ENCODE results near the gene EPAS1.

Gene EPAS1

DNA sequence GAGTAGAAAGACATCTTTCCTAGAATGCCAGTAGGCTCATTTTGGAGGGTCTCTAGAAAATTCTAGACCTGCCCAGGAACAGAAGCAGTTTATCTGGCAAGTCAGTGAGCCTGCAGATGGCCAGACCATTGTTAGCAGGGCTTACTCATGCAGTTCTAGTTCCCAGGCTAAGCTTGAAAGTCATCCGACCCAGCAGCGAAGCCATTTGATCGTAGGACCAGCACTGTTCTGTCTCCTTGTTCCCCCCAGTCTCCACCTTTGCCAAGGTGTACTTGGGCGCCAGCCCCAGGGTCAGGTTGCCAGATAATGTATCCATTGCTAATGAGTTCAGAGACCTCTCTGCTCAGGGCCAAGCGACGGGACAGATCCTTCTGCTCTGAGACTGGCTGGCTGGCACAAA, 70.1 kb downstream of the EPAS1 start:
- H3K27ac ChIP-seq = peak overlapping the region; percentile 26
- TF ChIP-seq, protein P1, sequence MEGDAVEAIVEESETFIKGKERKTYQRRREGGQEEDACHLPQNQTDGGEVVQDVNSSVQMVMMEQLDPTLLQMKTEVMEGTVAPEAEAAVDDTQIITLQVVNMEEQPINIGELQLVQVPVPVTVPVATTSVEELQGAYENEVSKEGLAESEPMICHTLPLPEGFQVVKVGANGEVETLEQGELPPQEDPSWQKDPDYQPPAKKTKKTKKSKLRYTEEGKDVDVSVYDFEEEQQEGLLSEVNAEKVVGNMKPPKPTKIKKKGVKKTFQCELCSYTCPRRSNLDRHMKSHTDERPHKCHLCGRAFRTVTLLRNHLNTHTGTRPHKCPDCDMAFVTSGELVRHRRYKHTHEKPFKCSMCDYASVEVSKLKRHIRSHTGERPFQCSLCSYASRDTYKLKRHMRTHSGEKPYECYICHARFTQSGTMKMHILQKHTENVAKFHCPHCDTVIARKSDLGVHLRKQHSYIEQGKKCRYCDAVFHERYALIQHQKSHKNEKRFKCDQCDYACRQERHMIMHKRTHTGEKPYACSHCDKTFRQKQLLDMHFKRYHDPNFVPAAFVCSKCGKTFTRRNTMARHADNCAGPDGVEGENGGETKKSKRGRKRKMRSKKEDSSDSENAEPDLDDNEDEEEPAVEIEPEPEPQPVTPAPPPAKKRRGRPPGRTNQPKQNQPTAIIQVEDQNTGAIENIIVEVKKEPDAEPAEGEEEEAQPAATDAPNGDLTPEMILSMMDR (conservative IDR thresholded peaks at IDR 0.05) = no peak

DNA sequence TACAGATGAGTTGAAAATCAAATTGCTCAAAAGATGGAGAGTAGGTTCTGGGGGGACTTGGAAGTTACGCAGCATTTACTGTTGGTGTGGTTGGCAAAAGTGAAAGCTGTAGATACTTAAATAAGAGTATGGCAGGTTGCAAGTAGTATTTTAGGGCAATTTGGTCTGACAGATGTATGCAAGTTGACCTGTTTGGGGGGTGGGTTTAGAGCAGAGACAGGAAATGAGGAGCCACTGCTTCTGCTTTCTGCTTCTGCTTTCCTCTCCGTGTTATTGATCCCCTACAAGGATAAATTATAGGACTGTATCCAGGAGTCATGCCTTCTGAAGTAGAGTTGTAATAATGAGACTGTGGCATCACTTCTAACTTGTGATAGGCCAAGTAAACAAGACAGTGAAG, 71.2 kb downstream of the EPAS1 start:
- no peak overlapping the region for H3K27ac ChIP-seq
- TF ChIP-seq, protein P1 (conservative IDR thresholded peaks at IDR 0.05) = no peak

DNA sequence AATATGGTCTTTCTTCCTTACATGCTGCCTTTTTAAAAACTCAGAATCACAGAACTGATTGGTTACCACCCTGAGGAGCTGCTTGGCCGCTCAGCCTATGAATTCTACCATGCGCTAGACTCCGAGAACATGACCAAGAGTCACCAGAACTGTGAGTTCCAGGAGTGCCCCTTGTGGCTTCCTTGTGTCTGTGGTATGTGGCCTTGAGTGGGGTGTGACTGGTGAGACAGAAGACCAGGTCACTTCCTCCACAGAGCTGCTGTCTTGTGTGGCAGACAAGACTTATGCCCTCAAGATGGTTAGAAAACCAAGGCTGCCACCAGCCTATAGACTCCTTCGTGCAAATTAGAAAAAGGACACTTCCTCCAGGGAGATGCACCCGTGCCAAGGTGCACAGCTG, 72.6 kb downstream of the EPAS1 start:
- TF ChIP-seq, protein P1 (conservative IDR thresholded peaks at IDR 0.05) = no peak

DNA sequence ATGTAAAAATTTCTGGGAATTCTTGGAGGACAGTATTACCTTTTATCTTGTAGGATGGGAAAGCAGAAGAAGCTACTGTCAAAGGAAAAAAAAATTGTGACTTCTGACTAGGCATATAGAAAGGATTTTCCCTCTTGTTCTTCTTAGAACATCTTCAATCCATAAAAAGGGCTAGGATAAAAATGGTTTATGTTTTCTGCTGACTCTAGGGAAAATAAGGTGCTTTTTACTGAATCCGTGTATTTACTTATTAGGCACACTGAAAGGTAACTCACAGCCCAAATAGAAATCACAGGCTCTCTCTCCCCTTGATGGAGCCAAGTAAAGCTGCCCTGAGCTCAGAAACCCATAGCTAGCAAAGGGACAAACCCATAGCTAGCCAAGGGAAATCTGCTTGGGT, 74.6 kb downstream of the EPAS1 start:
- no peak overlapping the region for H3K27ac ChIP-seq
- TF ChIP-seq, protein P1 (conservative IDR thresholded peaks at IDR 0.05) = no peak

More for the DNA sequence above, 72.6 kb downstream of the EPAS1 start:
- no peak overlapping the region for H3K27ac ChIP-seq

DNA sequence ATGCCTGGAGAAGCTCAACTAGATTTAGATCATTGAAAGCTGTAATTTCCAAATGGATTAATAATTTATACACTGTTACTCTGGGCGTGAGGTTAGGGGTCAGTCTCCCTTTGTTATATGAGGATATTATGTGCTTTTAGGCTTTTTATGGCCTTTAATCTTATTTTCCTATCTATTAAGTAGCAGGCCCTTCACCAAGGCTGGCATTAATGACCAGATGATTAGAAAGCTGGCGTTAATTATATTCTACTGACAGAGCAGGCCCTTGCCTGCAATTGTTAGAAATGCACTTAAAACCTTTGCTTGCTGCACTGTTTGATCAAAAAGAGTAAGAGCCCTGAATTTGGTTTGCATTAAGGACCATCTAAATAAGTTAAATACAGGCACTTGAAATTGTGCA, 75.3 kb downstream of the EPAS1 start:
- TF ChIP-seq, protein P1 (conservative IDR thresholded peaks at IDR 0.05) = no peak
- no peak overlapping the region for H3K27ac ChIP-seq

DNA sequence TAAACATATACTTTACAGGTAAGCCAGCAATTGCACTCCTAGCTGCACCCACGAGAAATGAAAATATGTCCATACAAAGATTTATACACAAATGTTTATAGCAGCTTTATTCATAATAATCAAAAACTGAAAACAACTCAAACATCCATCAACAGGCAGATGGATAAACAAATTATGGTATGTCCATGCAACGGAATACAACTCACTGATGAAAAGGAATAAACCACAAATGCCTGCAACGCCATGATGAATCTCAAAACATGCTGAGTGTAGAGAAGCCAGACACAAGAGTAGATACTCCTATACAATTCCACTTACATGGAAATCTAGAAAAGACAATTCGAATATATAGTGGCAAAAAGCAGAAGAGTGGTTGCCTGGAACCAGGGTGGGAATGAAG, 76.0 kb downstream of the EPAS1 start:
- no peak overlapping the region for H3K27ac ChIP-seq
- TF ChIP-seq, protein P1 (conservative IDR thresholded peaks at IDR 0.05) = no peak

DNA sequence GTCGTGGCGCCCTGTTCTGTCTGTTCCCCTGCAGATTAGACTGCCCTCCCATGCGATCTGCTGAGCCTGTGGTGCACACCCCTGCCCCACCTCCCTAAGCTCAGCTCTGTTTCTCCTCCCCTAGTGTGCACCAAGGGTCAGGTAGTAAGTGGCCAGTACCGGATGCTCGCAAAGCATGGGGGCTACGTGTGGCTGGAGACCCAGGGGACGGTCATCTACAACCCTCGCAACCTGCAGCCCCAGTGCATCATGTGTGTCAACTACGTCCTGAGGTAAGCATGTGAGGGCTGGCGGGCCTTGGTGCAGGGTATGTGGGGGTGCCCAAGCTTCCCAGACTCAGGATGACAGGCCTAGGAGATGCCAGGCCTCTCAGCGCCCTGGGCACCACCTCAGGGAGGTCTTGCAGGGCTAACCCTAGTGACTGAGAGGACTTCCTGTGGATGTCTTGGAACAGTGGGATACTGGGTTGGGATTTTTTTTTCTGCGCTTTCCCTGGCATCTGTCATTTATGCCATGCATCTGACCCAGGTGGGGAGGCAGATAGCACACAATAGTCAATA, 78.4 kb downstream of the EPAS1 start:
- TF ChIP-seq, protein P1 (conservative IDR thresholded peaks at IDR 0.05) = no peak

More for the DNA sequence above, 78.4 kb downstream of the EPAS1 start:
- no peak overlapping the region for H3K27ac ChIP-seq

All from VCaP (cell line).